Measurements from ENCODE around the gene IGSF9. TPM values are rescaled to one million over a fixed set of nuclear protein-coding genes. Genes with fewer than 3 reads are reported as not detected.

IGSF9 gene
- total RNA-seq = 13.8 TPM

- peak; percentile 92 for DNase-seq (ENCODE audit: low spot score)
These were observed at the start of gene IGSF9 for GRCh38 chr1:159945483-159946241. TSS of gene IGSF9 (minus strand) at chr1:159945613. CDS start at chr1:159943454, 2,159 bp downstream.

- DNase-seq (ENCODE audit: low spot score) = no peak
These were observed 49.5 kb upstream of the IGSF9 start for GRCh38 chr1:159994896-159995295.

GRCh38 chr1:159993911-159994310, 48.5 kb upstream of the IGSF9 start:
- DNase-seq (ENCODE audit: low spot score) = peak; percentile 13

GRCh38 chr1:159992161-159992560, 46.7 kb upstream of the IGSF9 start:
- DNase-seq (ENCODE audit: low spot score) = no peak

GRCh38 chr1:159991513-159991912, 46.1 kb upstream of the IGSF9 start:
- DNase-seq (ENCODE audit: low spot score) = no peak

- DNase-seq (ENCODE audit: low spot score) = no peak
These were observed 44.6 kb upstream of the IGSF9 start for GRCh38 chr1:159990005-159990404.

- DNase-seq (ENCODE audit: low spot score) = no peak
These were observed 44.2 kb upstream of the IGSF9 start for GRCh38 chr1:159989581-159989980.

GRCh38 chr1:159988006-159988405, 42.6 kb upstream of the IGSF9 start:
- DNase-seq (ENCODE audit: low spot score) = no peak

- DNase-seq (ENCODE audit: low spot score) = no peak
These were observed 41.8 kb upstream of the IGSF9 start for GRCh38 chr1:159987186-159987585.

GRCh38 chr1:159986531-159986930, 41.1 kb upstream of the IGSF9 start:
- peak; percentile 8 for DNase-seq (ENCODE audit: low spot score)

- DNase-seq (ENCODE audit: low spot score) = peak; percentile 22
These were observed 40.7 kb upstream of the IGSF9 start for GRCh38 chr1:159986093-159986492.

GRCh38 chr1:159985473-159985872, 40.1 kb upstream of the IGSF9 start:
- DNase-seq (ENCODE audit: low spot score) = peak; percentile 26

- DNase-seq (ENCODE audit: low spot score) = no peak
These were observed 38.3 kb upstream of the IGSF9 start for GRCh38 chr1:159983681-159984080.

- no peak for DNase-seq (ENCODE audit: low spot score)
These were observed 36.9 kb upstream of the IGSF9 start for GRCh38 chr1:159982280-159982679.

- no peak for DNase-seq (ENCODE audit: low spot score)
These were observed 36.1 kb upstream of the IGSF9 start for GRCh38 chr1:159981351-159982055.

- no peak for DNase-seq (ENCODE audit: low spot score)
These were observed 35.4 kb upstream of the IGSF9 start for GRCh38 chr1:159980786-159981185.

- DNase-seq (ENCODE audit: low spot score) = no peak
These were observed 34.7 kb upstream of the IGSF9 start for GRCh38 chr1:159980076-159980475.

- no peak for DNase-seq (ENCODE audit: low spot score)
These were observed 33.8 kb upstream of the IGSF9 start for GRCh38 chr1:159979257-159979656.

GRCh38 chr1:159978107-159978398, 32.6 kb upstream of the IGSF9 start:
- DNase-seq (ENCODE audit: low spot score) = no peak

- DNase-seq (ENCODE audit: low spot score) = no peak
These were observed 32.1 kb upstream of the IGSF9 start for GRCh38 chr1:159977364-159978106.

GRCh38 chr1:159974350-159974965, 29.0 kb upstream of the IGSF9 start:
- DNase-seq (ENCODE audit: low spot score) = no peak

- DNase-seq (ENCODE audit: low spot score) = no peak
These were observed 28.0 kb upstream of the IGSF9 start for GRCh38 chr1:159973350-159973940.
